GM23338 (cell line): ENCODE results near the gene GJA3. TPM values are rescaled to one million over a fixed set of nuclear protein-coding genes. Genes with fewer than 3 reads are reported as not detected.

ENCODE experiments used
- ATAC-seq: fragments of 200-7000 bp; cut with Tn5 transposase; 3 replicates; pipeline ENCODE4 v1.9.1; 2020
- DNase-seq: peaks from one replicate; pipeline ENCODE4 v3.0.0-alpha.2; 2015; ENCODE audit warnings: low spot score
- H2AFZ ChIP-seq: fragments of 200-600 bp; sonication (generic); 2 replicates; pipeline ENCODE4 v1.8.0; 2016; ENCODE audit warnings: antibody characterized with exemption, mild to moderate bottlenecking, moderate library complexity
- H3F3A ChIP-seq: fragments of 200-600 bp; sonication (generic); replicated peaks from 2 replicates; pipeline ENCODE4 v1.8.0; 2017; ENCODE audit warnings: antibody characterized with exemption, mixed run types, low read depth
- H3K27ac ChIP-seq: fragments of 200-600 bp; sonication (generic); 2 replicates; pipeline ENCODE4 v1.6.1; 2016; ENCODE audit warnings: low read depth
- H3K27me3 ChIP-seq: fragments of 200-600 bp; sonication (generic); 2 replicates; pipeline ENCODE4 v1.8.0; 2016; ENCODE audit warnings: mild to moderate bottlenecking, mixed run types, moderate library complexity; ENCODE audit not compliant: insufficient read depth
- H3K36me3 ChIP-seq: fragments of 200-600 bp; sonication (generic); 2 replicates; pipeline ENCODE4 v1.8.0; 2016; ENCODE audit warnings: mild to moderate bottlenecking; ENCODE audit not compliant: insufficient read depth
- H3K4me1 ChIP-seq: fragments of 200-600 bp; sonication (generic); 2 replicates; pipeline ENCODE4 v1.8.0; 2016; ENCODE audit warnings: mild to moderate bottlenecking, moderate library complexity; ENCODE audit not compliant: insufficient read depth
- H3K4me2 ChIP-seq: fragments of 200-600 bp; sonication (generic); 2 replicates; pipeline ENCODE4 v1.7.1; 2017; ENCODE audit warnings: mixed run types
- H3K4me3 ChIP-seq: fragments of 200-600 bp; sonication (generic); 2 replicates; pipeline ENCODE4 v1.6.1; 2016; ENCODE audit warnings: mixed run types
- H3K79me2 ChIP-seq: fragments of 200-600 bp; sonication (generic); replicated peaks from 2 replicates; pipeline ENCODE4 v1.8.0; 2017; ENCODE audit warnings: mild to moderate bottlenecking; ENCODE audit not compliant: insufficient read depth
- H3K9me2 ChIP-seq: fragments of 200-600 bp; sonication (generic); 2 replicates; pipeline ENCODE4 v1.8.0; 2017; ENCODE audit not compliant: insufficient read depth
- H4K20me1 ChIP-seq: fragments of 200-600 bp; sonication (generic); replicated peaks from 2 replicates; pipeline ENCODE4 v1.8.0; 2017; ENCODE audit warnings: mild to moderate bottlenecking; ENCODE audit not compliant: insufficient read depth
- H3K27ac Mint-ChIP-seq: 2 replicates; pipeline ENCODE4 v1.8.0; 2020; ENCODE audit warnings: inconsistent platforms, mild to moderate bottlenecking, moderate library complexity, mixed read lengths
- H3K27me3 Mint-ChIP-seq: 3 replicates; pipeline ENCODE4 v1.8.0; 2022; ENCODE audit warnings: low read depth, mild to moderate bottlenecking, moderate library complexity, mixed read lengths, inconsistent platforms; ENCODE audit not compliant: insufficient read depth, poor library complexity
- H3K36me3 Mint-ChIP-seq: 3 replicates; pipeline ENCODE4 v1.8.0; 2021; ENCODE audit warnings: low read depth, mild to moderate bottlenecking, inconsistent platforms, moderate library complexity, mixed read lengths
- H3K4me1 Mint-ChIP-seq: 3 replicates; pipeline ENCODE4 v1.8.0; 2020; ENCODE audit warnings: mild to moderate bottlenecking, inconsistent platforms, mixed read lengths
- H3K4me3 Mint-ChIP-seq: 3 replicates; pipeline ENCODE4 v1.8.0; 2021; ENCODE audit warnings: moderate library complexity, mild to moderate bottlenecking, inconsistent platforms, mixed read lengths
- H3K9me3 Mint-ChIP-seq: 3 replicates; pipeline ENCODE4 v1.8.0; 2020; ENCODE audit warnings: moderate library complexity, mild to moderate bottlenecking, inconsistent platforms, mixed read lengths
- CREB1 ChIP-seq: fragments of 250-450 bp; sonication (Bioruptor Pico); IDR thresholded peaks from 2 replicates; pipeline ENCODE4 v1.5.0; 2020; ENCODE audit warnings: low read depth, mild to moderate bottlenecking, moderate library complexity
- CTCF ChIP-seq, 2 experiments: fragments of 200-600 bp in 1 of 2; sonication (generic) in 1 of 2; conservative IDR thresholded peaks; 2 replicates each; pipeline versions ENCODE4 v1.5.1 to v1.6.1; 2016 to 2017; ENCODE audit warnings: antibody characterized with exemption in 2 of 2, low read depth in 2 of 2, mild to moderate bottlenecking in 2 of 2, moderate library complexity in 1 of 2
- ETS1 ChIP-seq: IDR thresholded peaks from 2 replicates; pipeline ENCODE4 v1.6.1; 2016; ENCODE audit warnings: antibody characterized with exemption
- EZH2phosphoT487 ChIP-seq: fragments of 200-600 bp; sonication (generic); IDR thresholded peaks from one replicate; pipeline ENCODE4 v1.8.1; 2018; ENCODE audit warnings: antibody characterized with exemption; ENCODE audit not compliant: unreplicated experiment
- JUNB ChIP-seq: IDR thresholded peaks from one replicate; pipeline ENCODE4 v1.6.1; 2016; ENCODE audit warnings: antibody characterized with exemption; ENCODE audit not compliant: unreplicated experiment
- NANOG ChIP-seq: IDR thresholded peaks from 2 replicates; pipeline ENCODE4 v1.6.1; 2016; ENCODE audit warnings: antibody characterized with exemption, borderline replicate concordance
- ZNF114 ChIP-seq: fragments of 250-450 bp; sonication (Bioruptor Pico); IDR thresholded peaks from 2 replicates; pipeline ENCODE4 v1.5.0; 2020; ENCODE audit warnings: mild to moderate bottlenecking, moderate library complexity
- ZNF331 ChIP-seq: fragments of 250-450 bp; sonication (Bioruptor Pico); IDR thresholded peaks from 2 replicates; pipeline ENCODE4 v1.5.0; 2020; ENCODE audit warnings: low read depth, mild to moderate bottlenecking, moderate library complexity
- polyA plus RNA-seq: library from polyadenylated mRNA; unstranded; fragments of >200 nt; fragmentation: Nextera tagmentation; extraction: Ambion mirVana; gene quantifications from 2 replicates; pipeline ENCODE4 v1.2.1, GENCODE V29; 2016
- total RNA-seq: library from RNA; depleted of rRNA; stranded (reverse); fragments of >200 nt; shearing (Covaris generic); gene quantifications from 2 replicates; pipeline ENCODE4 v1.2.3, GENCODE V29; 2014

The GJA3 gene
- total and polyA plus RNA-seq, 2 experiments from 2014 or later, result 0.17 to 0.23 TPM

GRCh38 chr13:20119960-20120359 is 40.9 kb downstream of the GJA3 start:
- peak overlapping the region; percentile 88 for H3K27ac ChIP-seq
- peak overlapping the region; percentile 96 for H3K27ac Mint-ChIP-seq
- peak overlapping the region; percentile 64 for H3K4me2 ChIP-seq

GRCh38 chr13:20118268-20119140 is 42.3 kb downstream of the GJA3 start:
- peaks cover 26% of the 10 kb centered on the region for H3K4me1 Mint-ChIP-seq
- H3K27me3 Mint-ChIP-seq, result peaks cover 17% of the 10 kb centered on the region
- peak; percentile 10 to 39; a peak in 2 of 4 replicates for TF ChIP-seq CTCF (conservative IDR thresholded peaks at IDR 0.05; ENCODE audit: low read depth in 2 of 2)
- TF ChIP-seq EZH2phosphoT487, result no peak
- TF ChIP-seq ZNF331 (CRISPR knock-in tag), result no peak
- peak; percentile 72 for DNase-seq
- H3K4me2 ChIP-seq, result peak overlapping the region; percentile 88
- H4K20me1 ChIP-seq, result no peaks in the 10 kb centered on the region
- no peaks in the 10 kb centered on the region for H3K9me2 ChIP-seq
- peak overlapping the region; percentile 97 for H2AFZ ChIP-seq
- peak overlapping the region; percentile 73 for H3K4me3 Mint-ChIP-seq
- no peaks in the 10 kb centered on the region for H3K36me3 Mint-ChIP-seq
- peak; percentile 43 for ATAC-seq
- H3K36me3 ChIP-seq, result no peaks in the 10 kb centered on the region
- peaks cover 9% of the 10 kb centered on the region for H3K4me1 ChIP-seq
- peak overlapping the region; percentile 78 for H3K4me3 ChIP-seq
- no peak overlapping the region for H3K27ac Mint-ChIP-seq
- H3K9me3 Mint-ChIP-seq, result no peaks in the 10 kb centered on the region
- H3K79me2 ChIP-seq, result no peaks in the 10 kb centered on the region
- H3K27me3 ChIP-seq, result no peaks in the 10 kb centered on the region
- no peak overlapping the region for H3K27ac ChIP-seq
- H3F3A ChIP-seq, result peaks cover 14% of the 10 kb centered on the region

More at GRCh38 chr13:20119960-20120359, 40.9 kb downstream of the GJA3 start:
- TF ChIP-seq EZH2phosphoT487 (no peak), NANOG (no peak), ZNF331 (CRISPR knock-in tag) (no peak), CTCF (conservative IDR thresholded peaks at IDR 0.05; ENCODE audit: low read depth in 2 of 2) (no peak), CREB1 (no peak), ETS1 (no peak), ZNF114 (CRISPR knock-in tag) (no peak), JUNB (no peak)
- no peak for ATAC-seq
- Mint-ChIP-seq H3K4me1 (peaks cover 26% of the 10 kb centered on the region), H3K9me3 (no peaks in the 10 kb centered on the region), H3K27me3 (peaks cover 17% of the 10 kb centered on the region), H3K36me3 (no peaks in the 10 kb centered on the region), H3K4me3 (peak overlapping the region; percentile 73)
- Histone ChIP-seq H3K27me3 (no peaks in the 10 kb centered on the region), H3K36me3 (no peaks in the 10 kb centered on the region), H3F3A (peaks cover 14% of the 10 kb centered on the region), H2AFZ (no peak overlapping the region), H4K20me1 (no peaks in the 10 kb centered on the region), H3K4me1 (peaks cover 9% of the 10 kb centered on the region), H3K4me3 (peak overlapping the region; percentile 78), H3K9me2 (no peaks in the 10 kb centered on the region), H3K79me2 (no peaks in the 10 kb centered on the region)
- DNase-seq, result no peak
